HepG2 (cell line): ENCODE measurements around the gene ATP10A.

Experiments used
- NFIC ChIP-seq: IDR thresholded peaks from 2 replicates; pipeline ENCODE4 v1.6.1; 2012; ENCODE audit warnings: mild to moderate bottlenecking, low read length, inconsistent platforms
- NR2F2 ChIP-seq: IDR thresholded peaks from 2 replicates; pipeline ENCODE4 v1.6.1; 2012; ENCODE audit warnings: low read depth, inconsistent platforms, borderline replicate concordance
- PITX1 ChIP-seq: sonication (generic); formaldehyde crosslinking; IDR thresholded peaks from 2 replicates; pipeline ENCODE4 v1.5.1; 2020; ENCODE audit warnings: mild to moderate bottlenecking, missing genetic modification reagents
- PRDM4 ChIP-seq: sonication (generic); formaldehyde crosslinking; IDR thresholded peaks from 2 replicates; pipeline ENCODE4 v1.9.0; 2021; ENCODE audit warnings: missing genetic modification reagents, borderline replicate concordance
- SRF ChIP-seq: IDR thresholded peaks from 2 replicates; pipeline ENCODE4 v1.6.1; 2011; ENCODE audit warnings: mild to moderate bottlenecking, low read depth, low read length, moderate library complexity
- ZFP41 ChIP-seq: sonication (generic); formaldehyde crosslinking; IDR thresholded peaks from 2 replicates; pipeline ENCODE4 v1.4.0; 2020; ENCODE audit warnings: mild to moderate bottlenecking, missing genetic modification reagents, borderline replicate concordance
- ZSCAN29 ChIP-seq: sonication (generic); formaldehyde crosslinking; conservative IDR thresholded peaks from 2 replicates; pipeline ENCODE4 v1.4.0; 2020; ENCODE audit warnings: mild to moderate bottlenecking, missing genetic modification reagents

DNA sequence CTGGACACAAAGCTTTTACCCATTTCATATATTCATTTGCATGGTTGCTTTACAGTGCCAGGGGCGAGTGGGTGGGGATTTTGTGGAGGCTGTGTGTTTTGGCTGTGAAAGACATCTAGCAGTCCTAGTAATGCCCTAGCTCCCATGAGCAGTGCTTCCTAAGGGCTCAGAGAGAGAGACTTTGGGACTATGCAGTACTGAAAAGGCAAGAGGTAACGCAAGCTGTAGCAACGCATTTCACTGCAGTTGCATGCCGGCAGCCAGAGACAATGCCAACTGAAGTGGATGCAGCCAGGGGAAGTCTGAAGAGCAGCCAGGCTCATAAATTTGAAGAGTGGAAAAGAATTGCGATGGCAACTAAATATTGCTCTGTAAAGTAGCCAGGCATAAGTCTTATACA, 27.4 kb upstream of the ATP10A start:
- TF ChIP-seq PRDM4 (no peak), SRF (no peak), NFIC (no peak), ZSCAN29 (CRISPR knock-in tag) (no peak), ZFP41 (CRISPR knock-in tag) (no peak), NR2F2 (no peak), PITX1 (CRISPR knock-in tag) (no peak)
